AG09319 (cell line): ENCODE measurements around the gene MRPL51.
A peak's percentile ranks its signal among the peaks of the same experiment; 100 is the strongest.

Source experiments
- DNase-seq: peaks from one replicate; pipeline ENCODE4 v3.0.0-alpha.2; 2010; ENCODE audit warnings: low read depth; ENCODE audit errors: extremely low read depth
- TF ChIP-seq, protein P1 (sequence below): IDR thresholded peaks from 2 replicates; pipeline ENCODE4 v1.5.1; 2011; ENCODE audit warnings: low read depth, mild to moderate bottlenecking, inconsistent platforms, low read length, moderate library complexity

MRPL51 gene

DNA sequence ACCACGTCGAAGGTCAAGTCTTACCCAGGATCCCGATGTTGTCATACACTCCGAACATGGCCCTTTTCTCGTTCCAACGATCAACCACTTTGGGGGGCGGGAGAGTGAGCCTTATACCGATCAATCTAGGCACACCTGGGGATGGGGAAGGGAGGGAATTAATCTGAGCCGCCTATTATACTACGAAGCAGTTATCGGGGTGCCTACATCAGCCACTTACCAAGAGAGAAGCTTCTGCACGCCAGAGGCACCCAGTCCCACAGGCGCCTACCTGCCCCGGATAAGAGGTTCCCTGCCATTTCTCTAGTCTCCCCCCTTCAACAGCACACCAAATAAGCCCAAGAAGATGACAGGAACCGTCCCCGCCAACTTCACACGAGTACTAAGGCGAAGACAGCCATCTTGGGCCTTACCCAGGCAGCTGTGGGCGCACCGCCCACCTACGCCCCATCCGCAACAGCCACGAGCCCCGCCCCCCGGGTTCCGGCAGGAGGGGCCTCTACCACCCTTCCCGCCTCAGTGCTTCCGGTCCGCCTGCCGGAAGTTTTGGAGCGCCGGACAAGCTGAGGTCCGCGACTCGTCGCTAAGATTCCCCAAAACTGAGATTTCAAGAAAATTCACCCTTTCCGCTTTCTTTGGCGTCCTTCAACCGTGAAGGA lies at the start of gene MRPL51:
Gene MRPL51, minus strand, starts transcription at position 425 of the 659 bp plus-strand sequence. Its CDS starts 126 bp downstream, at position 299.
- DNase-seq, result peak; percentile 83
- TF ChIP-seq, protein P1, sequence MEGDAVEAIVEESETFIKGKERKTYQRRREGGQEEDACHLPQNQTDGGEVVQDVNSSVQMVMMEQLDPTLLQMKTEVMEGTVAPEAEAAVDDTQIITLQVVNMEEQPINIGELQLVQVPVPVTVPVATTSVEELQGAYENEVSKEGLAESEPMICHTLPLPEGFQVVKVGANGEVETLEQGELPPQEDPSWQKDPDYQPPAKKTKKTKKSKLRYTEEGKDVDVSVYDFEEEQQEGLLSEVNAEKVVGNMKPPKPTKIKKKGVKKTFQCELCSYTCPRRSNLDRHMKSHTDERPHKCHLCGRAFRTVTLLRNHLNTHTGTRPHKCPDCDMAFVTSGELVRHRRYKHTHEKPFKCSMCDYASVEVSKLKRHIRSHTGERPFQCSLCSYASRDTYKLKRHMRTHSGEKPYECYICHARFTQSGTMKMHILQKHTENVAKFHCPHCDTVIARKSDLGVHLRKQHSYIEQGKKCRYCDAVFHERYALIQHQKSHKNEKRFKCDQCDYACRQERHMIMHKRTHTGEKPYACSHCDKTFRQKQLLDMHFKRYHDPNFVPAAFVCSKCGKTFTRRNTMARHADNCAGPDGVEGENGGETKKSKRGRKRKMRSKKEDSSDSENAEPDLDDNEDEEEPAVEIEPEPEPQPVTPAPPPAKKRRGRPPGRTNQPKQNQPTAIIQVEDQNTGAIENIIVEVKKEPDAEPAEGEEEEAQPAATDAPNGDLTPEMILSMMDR, result no peak

DNA sequence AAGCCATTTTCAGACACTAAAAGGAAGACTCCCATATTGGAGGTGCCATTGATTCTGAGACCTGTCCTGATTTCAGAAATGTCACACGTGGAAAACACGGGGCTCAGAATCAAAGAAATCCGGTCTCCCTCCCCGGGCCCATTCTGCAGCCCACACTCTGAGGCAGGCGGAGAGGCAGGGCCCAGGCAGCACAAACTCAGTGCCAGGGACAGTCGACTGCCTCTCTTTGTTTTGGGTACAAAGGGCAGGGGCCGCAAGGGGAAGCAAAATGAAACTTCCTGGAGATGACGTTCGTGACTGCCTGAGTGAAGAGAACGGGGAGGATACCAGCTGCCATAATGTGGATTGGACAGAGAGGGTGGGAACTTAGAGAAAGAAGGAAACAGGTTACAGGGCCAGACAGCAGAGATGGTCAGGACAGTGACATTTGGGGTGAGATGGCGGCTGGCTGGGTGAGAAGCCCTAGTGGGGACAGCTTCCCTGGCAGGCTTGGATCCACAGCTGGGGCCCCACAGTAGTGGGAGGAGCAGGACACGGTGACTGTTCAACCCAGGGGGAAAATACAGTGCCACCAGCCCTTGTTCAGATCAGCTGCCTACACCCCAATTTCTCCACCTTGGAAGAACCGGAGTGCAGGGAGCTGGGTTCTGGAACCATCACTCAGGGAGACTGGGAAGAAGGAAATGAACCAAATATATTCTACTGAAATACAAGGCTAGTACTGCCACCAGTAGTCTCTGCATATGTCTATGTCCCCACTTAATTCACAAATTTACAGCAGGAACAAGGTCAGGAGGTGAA lies 49.3 kb upstream of the MRPL51 start:
- no peak for DNase-seq
- TF ChIP-seq, protein P1, result no peak

DNA sequence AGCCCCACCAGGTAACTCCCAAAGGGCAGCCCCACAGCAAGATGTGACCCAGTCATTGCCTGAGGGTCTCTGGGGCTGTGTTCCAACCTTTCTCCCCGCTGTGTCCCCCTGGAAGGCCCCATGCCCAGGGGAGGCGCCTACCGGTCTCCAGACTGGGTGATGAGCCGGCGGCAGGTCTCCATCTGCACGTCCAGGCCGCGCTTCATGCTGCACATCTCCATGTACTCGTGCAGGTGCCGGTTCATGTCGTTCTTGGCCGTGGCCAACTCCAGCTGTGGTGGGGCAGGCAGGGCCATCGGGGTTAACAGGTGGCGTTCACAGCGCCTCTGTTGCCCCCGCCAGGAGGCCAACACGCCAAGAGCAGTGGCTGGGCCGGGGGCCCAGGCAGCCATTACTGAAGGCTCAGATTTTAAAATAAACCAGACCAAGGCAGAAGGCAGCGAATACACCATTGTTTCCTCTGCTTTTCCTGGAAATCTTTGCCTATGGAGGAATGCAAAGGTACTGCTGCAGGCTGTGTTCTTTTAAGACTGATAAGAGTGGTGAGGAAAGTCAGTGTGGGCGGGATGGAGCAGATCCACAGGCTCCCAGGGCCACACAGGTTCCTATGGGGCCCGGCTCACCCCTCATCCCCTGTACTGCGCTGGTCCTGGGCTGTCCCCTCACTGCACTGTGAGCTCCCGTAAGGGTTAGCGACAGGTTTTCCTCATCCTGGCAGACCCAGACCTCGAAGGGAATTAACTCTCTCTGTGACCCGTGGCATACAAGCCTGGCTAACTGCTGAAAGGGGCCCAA lies 48.5 kb upstream of the MRPL51 start:
- TF ChIP-seq, protein P1, result no peak
- DNase-seq, result no peak

DNA sequence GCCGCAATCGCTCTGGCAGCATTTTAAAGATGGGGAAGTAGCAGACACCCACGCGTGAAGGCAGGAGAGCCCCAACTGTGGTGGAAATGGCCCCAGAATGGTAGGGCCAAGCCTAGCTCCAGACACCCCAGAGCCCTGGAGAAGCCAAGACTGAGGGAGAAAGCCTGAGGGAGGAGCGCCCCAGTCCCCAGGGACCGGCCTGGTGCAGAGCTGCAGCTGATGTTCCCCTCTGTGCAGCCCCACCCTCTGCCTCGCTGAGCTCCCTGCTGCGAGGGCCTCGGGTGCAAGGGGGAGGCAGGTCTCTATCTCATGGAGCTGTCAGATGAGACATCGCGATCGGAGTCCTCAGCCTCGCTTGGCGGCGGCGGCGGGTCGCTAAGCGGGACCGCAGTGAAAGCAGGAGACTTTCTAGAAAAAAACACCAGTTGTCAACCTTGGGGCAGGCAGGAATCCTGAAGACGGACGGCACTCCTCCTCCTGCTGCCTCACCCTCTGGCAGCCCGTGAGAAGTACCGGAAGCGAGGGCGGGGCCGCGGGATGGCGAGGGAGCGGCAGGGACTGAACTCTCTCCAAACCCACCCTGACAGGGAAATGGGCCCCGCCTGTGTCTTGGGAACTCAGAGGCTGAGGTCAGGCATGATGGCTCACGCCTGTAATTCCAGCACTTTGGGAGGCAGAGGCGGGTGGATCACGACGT lies 47.3 kb upstream of the MRPL51 start:
- TF ChIP-seq, protein P1, result no peak
- peak; percentile 87 for DNase-seq

DNA sequence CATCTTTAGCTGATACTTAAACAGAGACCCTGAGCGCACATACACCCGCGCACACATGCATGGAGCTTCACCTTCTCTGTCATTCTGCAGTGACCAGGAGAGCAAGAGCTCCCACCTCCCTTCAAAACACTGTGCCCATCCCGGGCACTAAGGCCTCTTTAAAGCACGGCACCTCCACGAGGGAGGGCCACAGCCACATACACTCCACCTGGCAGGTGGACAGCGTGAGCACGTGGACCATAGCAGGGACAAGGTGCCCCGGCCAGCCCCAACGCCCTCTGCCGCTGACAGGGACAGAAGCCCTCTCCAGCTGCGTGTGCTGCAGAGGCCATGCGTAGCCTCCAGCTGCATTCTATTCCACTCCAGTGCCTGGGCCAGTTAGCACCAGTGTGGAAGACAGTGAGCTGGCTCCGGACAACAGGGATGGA lies 46.7 kb upstream of the MRPL51 start:
- no peak for DNase-seq
- TF ChIP-seq, protein P1, result no peak

DNA sequence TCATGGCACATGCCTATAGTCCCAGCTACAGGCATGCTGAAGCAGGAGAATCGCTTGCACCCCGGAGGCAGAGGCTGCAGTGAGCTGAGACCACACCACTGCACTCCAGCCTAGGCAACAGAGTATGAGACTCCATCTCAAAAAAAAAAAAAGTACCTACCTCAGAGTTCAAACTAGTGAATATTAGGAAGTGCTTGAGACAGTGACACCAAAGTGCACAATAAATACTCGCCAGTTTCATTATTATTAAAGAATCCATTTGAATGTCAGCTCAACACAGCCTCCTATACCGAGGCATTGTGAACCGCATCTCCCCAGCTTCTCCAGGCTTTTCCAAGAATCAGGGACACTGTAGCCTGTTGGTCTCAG lies 46.2 kb upstream of the MRPL51 start:
- TF ChIP-seq, protein P1, result no peak
- no peak for DNase-seq
